PC-9 (cell line): ENCODE results near the gene HEXA. TPM values are rescaled to one million over a fixed set of nuclear protein-coding genes. Genes with fewer than 3 reads are reported as not detected.

Experiments
- BruUV-seq: library from RNA; stranded (reverse); fragments of 400-500 nt; replicated peaks from 2 replicates; lab custom pipeline; 2021; lab: Mats Ljungman, UMichigan
- CTCF ChIA-PET: fragments of 300-600 bp; sonication (Branson Sonifier 250); formaldehyde crosslinking; loops from one replicate; lab custom pipeline; 2022; ENCODE audit warnings: antibody characterized with exemption; lab: Charles Lee
- POLR2A ChIA-PET: fragments of 300-600 bp; sonication (Branson Sonifier 250); formaldehyde crosslinking; loops from one replicate; lab custom pipeline; 2022; ENCODE audit warnings: antibody characterized with exemption; ENCODE audit not compliant: unreplicated experiment; lab: Charles Lee
- DNase-seq, 2 experiments: peaks; one replicate each; pipeline versions ENCODE4 v3.0.0 to v3.0.0-alpha.2; 2015 to 2022; ENCODE audit warnings: mixed read lengths in 1 of 2
- H2AFZ ChIP-seq: fragments of 200-600 bp; sonication (generic); 2 replicates; pipeline ENCODE4 v1.8.1; 2017; ENCODE audit warnings: antibody characterized with exemption
- H3F3A ChIP-seq: fragments of 200-600 bp; sonication (generic); 2 replicates; pipeline ENCODE4 v1.8.1; 2017; ENCODE audit warnings: antibody characterized with exemption, mild to moderate bottlenecking, low read depth; ENCODE audit not compliant: insufficient read depth
- H3K27ac ChIP-seq: fragments of 200-600 bp; sonication (generic); 2 replicates; pipeline ENCODE4 v1.6.1; 2016; ENCODE audit warnings: mixed run types
- H3K27me3 ChIP-seq: fragments of 200-600 bp; sonication (generic); 2 replicates; pipeline ENCODE4 v1.6.1; 2016; ENCODE audit warnings: low read depth, mixed run types; ENCODE audit not compliant: insufficient read depth
- H3K36me3 ChIP-seq: fragments of 200-600 bp; sonication (generic); 2 replicates; pipeline ENCODE4 v1.6.1; 2016; ENCODE audit warnings: low read depth, mixed run types
- H3K4me1 ChIP-seq: fragments of 200-600 bp; sonication (generic); replicated peaks from 2 replicates; pipeline ENCODE4 v1.6.1; 2016; ENCODE audit warnings: mixed run types; ENCODE audit not compliant: insufficient read depth
- H3K4me2 ChIP-seq: fragments of 200-600 bp; sonication (generic); 2 replicates; pipeline ENCODE4 v1.6.1; 2017; ENCODE audit warnings: mixed run types
- H3K4me3 ChIP-seq: fragments of 200-600 bp; sonication (generic); 2 replicates; pipeline ENCODE4 v1.6.1; 2016; ENCODE audit warnings: mixed run types
- H3K79me2 ChIP-seq: fragments of 200-600 bp; sonication (generic); 2 replicates; pipeline ENCODE4 v1.6.1; 2017; ENCODE audit warnings: low read depth, mixed run types
- H3K9me2 ChIP-seq: fragments of 200-600 bp; sonication (generic); 2 replicates; pipeline ENCODE4 v1.8.1; 2017; ENCODE audit warnings: mild to moderate bottlenecking; ENCODE audit not compliant: insufficient read depth
- H3K9me3 ChIP-seq: fragments of 200-600 bp; sonication (generic); 2 replicates; pipeline ENCODE4 v1.8.1; 2016; ENCODE audit warnings: low read depth; ENCODE audit not compliant: insufficient read depth
- H4K20me1 ChIP-seq: fragments of 200-600 bp; sonication (generic); 2 replicates; pipeline ENCODE4 v1.8.1; 2017; ENCODE audit not compliant: insufficient read depth
- CTCF ChIP-seq: fragments of 200-600 bp; sonication (generic); conservative IDR thresholded peaks from 2 replicates; pipeline ENCODE4 v1.6.1; 2017; ENCODE audit warnings: mixed run types, antibody characterized with exemption, mild to moderate bottlenecking, moderate library complexity
- EZH2 ChIP-seq: fragments of 200-600 bp; sonication (generic); IDR thresholded peaks from 2 replicates; pipeline ENCODE4 v1.8.0; 2017; ENCODE audit warnings: antibody characterized with exemption, low read depth
- intact Hi-C: fragments of 100-400 bp; cut with micrococcal nuclease; formaldehyde crosslinking; loops from one replicate; pipeline ENCODE4 v1.10.0; 2022; ENCODE audit not compliant: unreplicated experiment
- total RNA-seq: library from RNA; stranded (reverse); gene quantifications from 2 replicates; pipeline ENCODE4 v1.2.3, GENCODE V29; 2021

HEXA gene
- total RNA-seq, 1 experiment from 2014 or later: 129 TPM

GRCh38 chr15:72361176-72361575 is 14.6 kb downstream of the HEXA start:
- H3K27ac ChIP-seq: no peak overlapping the region
- CTCF ChIA-PET: no interaction called here
- POLR2A ChIA-PET: no interaction called here
- H4K20me1 ChIP-seq: 0 out of 2 replicates have a peak, but pooled peaks cover 6% of the 10 kb centered on the region
- TF ChIP-seq EZH2 (no peak), CTCF (no peak)
- no peaks in the 10 kb centered on the region for H3F3A ChIP-seq
- no peaks in the 10 kb centered on the region for H3K9me3 ChIP-seq
- no peaks in the 10 kb centered on the region for H3K36me3 ChIP-seq
- DNase-seq: no peak
- BruUV-seq: no TSS peak
- H3K4me1 ChIP-seq: 0 out of 2 replicates have a peak, but pooled peaks cover 4% of the 10 kb centered on the region
- no peak overlapping the region for H2AFZ ChIP-seq
- H3K9me2 ChIP-seq: no peaks in the 10 kb centered on the region
- no peak overlapping the region for H3K4me2 ChIP-seq
- intact Hi-C loops: no loop called here
- H3K27me3 ChIP-seq: no peaks in the 10 kb centered on the region
- no peak overlapping the region for H3K4me3 ChIP-seq
- H3K79me2 ChIP-seq: 0 out of 2 replicates have a peak, but pooled peaks cover 4% of the 10 kb centered on the region

- POLR2A ChIA-PET: interaction anchor here (0.5 to 0.6 kb wide), 2 partner anchors 11 to 182 kb away, joined by 3 to 20 read pairs; no protein-coding TSS in a partner anchor
- TF ChIP-seq EZH2: no peak
- no peak for TF ChIP-seq CTCF
- 0 out of 2 replicates have a peak, but pooled peaks cover 4% of the 10 kb centered on the region for H3K79me2 ChIP-seq
- H3K4me3 ChIP-seq: no peak overlapping the region
- no peaks in the 10 kb centered on the region for H3K9me2 ChIP-seq
- no peaks in the 10 kb centered on the region for H3K9me3 ChIP-seq
- peaks cover 3% of the 10 kb centered on the region for H3F3A ChIP-seq
- 0 out of 2 replicates have a peak, but pooled peaks cover 2% of the 10 kb centered on the region for H4K20me1 ChIP-seq
- H3K27ac ChIP-seq: no peak overlapping the region
- H3K27me3 ChIP-seq: no peaks in the 10 kb centered on the region
- no TSS peak for BruUV-seq
- intact Hi-C loops: no loop called here
- no peak overlapping the region for H3K4me2 ChIP-seq
- no peak overlapping the region for H2AFZ ChIP-seq
- CTCF ChIA-PET: no interaction called here
- peaks cover 7% of the 10 kb centered on the region for H3K4me1 ChIP-seq
- 0 out of 2 replicates have a peak, but pooled peaks cover 4% of the 10 kb centered on the region for H3K36me3 ChIP-seq
- DNase-seq: peak; percentile 43 to 71
These were observed 17.1 kb downstream of the HEXA start for GRCh38 chr15:72358650-72359171.

- Histone ChIP-seq H3K36me3 (0 out of 2 replicates have a peak, but pooled peaks cover 4% of the 10 kb centered on the region), H3K9me3 (no peaks in the 10 kb centered on the region), H4K20me1 (peaks cover 6% of the 10 kb centered on the region), H3K4me3 (no peak overlapping the region), H3K79me2 (0 out of 2 replicates have a peak, but pooled peaks cover 4% of the 10 kb centered on the region), H3K27me3 (no peaks in the 10 kb centered on the region), H3K4me2 (no peak overlapping the region), H3F3A (peaks cover 9% of the 10 kb centered on the region), H3K27ac (no peak overlapping the region), H2AFZ (no peak overlapping the region), H3K9me2 (no peaks in the 10 kb centered on the region), H3K4me1 (peaks cover 13% of the 10 kb centered on the region)
- intact Hi-C loops: no loop called here
- ChIA-PET POLR2A (no interaction called here), CTCF (no interaction called here)
- no peak for TF ChIP-seq EZH2
- no peak for TF ChIP-seq CTCF
- DNase-seq: no peak
- no TSS peak for BruUV-seq
These were observed 17.7 kb downstream of the HEXA start for GRCh38 chr15:72358121-72358520.
